HCT116 (cell line): ENCODE results near the gene CDC14A.

ENCODE experiments used
- ELF1 ChIP-seq: IDR thresholded peaks from 2 replicates; pipeline ENCODE4 v1.6.1; 2012; ENCODE audit warnings: low read depth, borderline replicate concordance
- EZH2 ChIP-seq: fragments of 200-600 bp; sonication (generic); IDR thresholded peaks from 2 replicates; pipeline ENCODE4 v1.6.1; 2017; ENCODE audit warnings: antibody characterized with exemption, mixed run types
- EZH2phosphoT487 ChIP-seq: fragments of 200-600 bp; IDR thresholded peaks from 2 replicates; pipeline ENCODE4 v1.6.1; 2018; ENCODE audit warnings: antibody characterized with exemption, borderline replicate concordance
- JUND ChIP-seq: IDR thresholded peaks from 2 replicates; pipeline ENCODE4 v1.6.1; 2012
- POLR2A ChIP-seq: IDR thresholded peaks from 2 replicates; pipeline ENCODE4 v1.7.0; 2011; ENCODE audit warnings: borderline replicate concordance; ENCODE audit not compliant: insufficient read depth, insufficient read length; ENCODE audit errors: extremely low read depth
- POLR2AphosphoS5 ChIP-seq: IDR thresholded peaks from 2 replicates; pipeline ENCODE4 v1.6.1; 2011; ENCODE audit warnings: mild to moderate bottlenecking, low read depth, low read length, moderate library complexity
- TCF7L2 ChIP-seq: IDR thresholded peaks from 2 replicates; pipeline ENCODE4 v1.7.0; 2011; ENCODE audit warnings: borderline replicate concordance, inconsistent platforms; ENCODE audit not compliant: insufficient read depth, insufficient read length; ENCODE audit errors: extremely low read depth
- YY1 ChIP-seq: IDR thresholded peaks from 2 replicates; pipeline ENCODE4 v1.6.1; 2011; ENCODE audit warnings: low read length, low read depth, moderate library complexity, mild to moderate bottlenecking; ENCODE audit not compliant: insufficient replicate concordance; ENCODE audit errors: extremely low read depth
- TF ChIP-seq, protein P1 (sequence below), 3 experiments: fragments of 200-600 bp in 1 of 3; sonication (generic) in 1 of 3; IDR thresholded peaks in 2 of 3; conservative IDR thresholded peaks in 1 of 3; 2 replicates each; pipeline ENCODE4 v1.5.1; 2012 to 2017; ENCODE audit warnings: low read depth in 2 of 3, low read length in 2 of 3, antibody characterized with exemption in 1 of 3, borderline replicate concordance in 1 of 3, control low read depth in 1 of 3, mild to moderate bottlenecking in 1 of 3, mixed read lengths in 1 of 3, mixed run types in 1 of 3, moderate library complexity in 1 of 3; ENCODE audit not compliant: insufficient read depth in 1 of 3

DNA sequence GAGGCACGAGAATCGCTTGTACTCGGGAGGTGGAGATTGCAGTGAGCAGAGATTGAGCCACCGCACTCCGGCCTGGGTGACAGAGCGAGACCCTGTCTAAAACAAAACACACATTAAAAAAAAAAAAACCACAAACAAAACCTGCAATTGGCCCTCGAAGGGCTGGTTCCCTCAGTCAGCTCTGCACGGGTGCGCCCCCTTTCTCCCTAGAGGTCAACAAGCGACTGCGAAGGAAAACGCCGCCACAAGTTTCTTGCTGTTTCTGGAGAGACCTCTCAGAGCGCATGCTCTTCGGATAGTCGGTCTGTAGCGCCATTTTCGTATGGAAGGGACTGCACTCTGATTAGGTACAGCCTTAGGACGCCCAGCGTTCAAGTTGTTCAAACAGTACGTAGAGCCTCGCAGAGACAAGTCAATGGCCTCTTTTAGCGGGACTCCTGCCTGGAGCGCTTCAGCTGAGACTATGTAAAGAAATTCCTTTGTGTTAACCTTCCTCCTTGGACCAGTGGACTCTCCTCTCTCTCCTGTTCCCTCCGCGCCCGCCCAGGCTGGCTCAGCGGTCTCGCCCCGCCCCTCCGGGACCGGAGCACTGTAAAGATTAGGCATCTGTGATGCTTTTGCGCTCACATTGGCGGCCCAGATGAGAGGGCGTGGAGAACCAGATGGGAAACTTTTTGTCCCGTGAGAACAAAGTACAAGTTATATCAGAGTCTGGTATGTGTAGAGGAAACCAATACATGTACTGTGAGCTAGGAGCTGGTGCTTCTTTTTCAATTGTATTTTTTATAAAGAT is 1.0 kb upstream of the CDC14A start:
- peak; percentile 78 for TF ChIP-seq POLR2AphosphoS5
- TF ChIP-seq EZH2: no peak
- peak; percentile 28 for TF ChIP-seq TCF7L2
- no peak for TF ChIP-seq JUND
- TF ChIP-seq, protein P1, sequence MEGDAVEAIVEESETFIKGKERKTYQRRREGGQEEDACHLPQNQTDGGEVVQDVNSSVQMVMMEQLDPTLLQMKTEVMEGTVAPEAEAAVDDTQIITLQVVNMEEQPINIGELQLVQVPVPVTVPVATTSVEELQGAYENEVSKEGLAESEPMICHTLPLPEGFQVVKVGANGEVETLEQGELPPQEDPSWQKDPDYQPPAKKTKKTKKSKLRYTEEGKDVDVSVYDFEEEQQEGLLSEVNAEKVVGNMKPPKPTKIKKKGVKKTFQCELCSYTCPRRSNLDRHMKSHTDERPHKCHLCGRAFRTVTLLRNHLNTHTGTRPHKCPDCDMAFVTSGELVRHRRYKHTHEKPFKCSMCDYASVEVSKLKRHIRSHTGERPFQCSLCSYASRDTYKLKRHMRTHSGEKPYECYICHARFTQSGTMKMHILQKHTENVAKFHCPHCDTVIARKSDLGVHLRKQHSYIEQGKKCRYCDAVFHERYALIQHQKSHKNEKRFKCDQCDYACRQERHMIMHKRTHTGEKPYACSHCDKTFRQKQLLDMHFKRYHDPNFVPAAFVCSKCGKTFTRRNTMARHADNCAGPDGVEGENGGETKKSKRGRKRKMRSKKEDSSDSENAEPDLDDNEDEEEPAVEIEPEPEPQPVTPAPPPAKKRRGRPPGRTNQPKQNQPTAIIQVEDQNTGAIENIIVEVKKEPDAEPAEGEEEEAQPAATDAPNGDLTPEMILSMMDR (IDR thresholded peaks at IDR 0.05 in 2 of 3, conservative IDR thresholded peaks at IDR 0.05 in 1 of 3; ENCODE audit: borderline replicate concordance in 1 of 3, insufficient read depth in 1 of 3, low read depth in 2 of 3, low read length in 2 of 3): peak in 2 of 3 experiments; percentile 18 to 29; a peak in 2 of 6 replicates
- peak; percentile 64 for TF ChIP-seq POLR2A
- no peak for TF ChIP-seq ELF1
- TF ChIP-seq EZH2phosphoT487: no peak
- peak; percentile 78 for TF ChIP-seq YY1
